ENCODE results near the gene PGAP1.

GRCh38 chr2:196809260-196809659 is 117.2 kb downstream of the PGAP1 start, which contains the start of gene C2orf66:
- TF ChIP-seq CTCF (IDR thresholded peaks at IDR 0.05): no peak
- TF ChIP-seq MXI1 (IDR thresholded peaks at IDR 0.05; ENCODE audit: low read depth, low read length): no peak
